ENCODE results near the gene IDH3B. TPM values are rescaled to one million over a fixed set of nuclear protein-coding genes. Genes with fewer than 3 reads are reported as not detected.

Gene IDH3B
- polyA plus RNA-seq, 1 experiment: 113 TPM

DNA sequence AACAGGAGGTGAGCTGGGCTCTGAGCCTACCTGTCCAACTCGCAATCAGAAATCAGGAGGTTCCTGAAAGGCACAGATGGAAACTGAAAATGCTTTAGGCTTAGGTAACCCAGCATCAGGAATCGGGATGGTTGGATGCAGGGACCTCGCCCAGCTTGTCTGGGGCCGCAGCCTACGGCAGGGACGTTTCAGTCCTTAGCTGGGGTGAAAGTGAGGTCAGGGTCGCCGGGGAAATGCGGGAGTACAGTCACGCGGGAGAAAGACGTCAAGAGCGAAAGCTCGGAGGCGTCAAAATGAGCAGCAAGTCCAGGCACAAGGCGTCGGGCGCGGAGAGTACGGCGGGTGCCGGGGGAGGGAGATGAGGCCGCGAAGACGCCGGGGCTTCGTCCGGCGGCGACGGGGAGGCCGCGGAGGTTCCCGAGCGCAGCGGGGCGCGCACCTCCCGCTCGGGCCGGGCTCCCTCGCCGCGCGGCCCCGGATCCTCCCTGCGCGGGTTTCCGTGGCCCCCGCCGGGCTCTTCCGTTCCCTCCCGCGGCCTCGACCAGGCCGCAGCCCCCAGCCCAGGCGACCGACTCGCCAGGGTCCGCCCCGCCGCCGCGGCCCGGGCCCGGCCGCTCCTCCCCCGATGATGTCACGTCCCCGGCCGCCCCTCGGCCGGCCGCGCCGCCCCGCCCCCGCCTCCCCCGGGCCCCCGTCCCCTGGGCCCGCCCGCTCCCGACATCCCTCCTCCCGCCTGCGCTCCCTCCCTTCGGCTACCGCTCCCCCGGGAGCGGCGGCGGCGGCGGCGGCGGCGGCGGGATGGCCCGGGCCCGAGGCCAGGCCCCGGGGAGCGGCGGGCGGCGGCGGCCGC is 28.2 kb upstream of the IDH3B start, which contains the start of gene EBF4:
EBF4 (plus strand) TSS at position 745 of the 850 bp plus-strand sequence. CDS start 866 bp downstream, outside the sequence.
- H3K27me3 ChIP-seq (ENCODE audit: control insufficient read depth, insufficient read depth, low read length): peaks cover 69% of the 10 kb centered on the region
- H3K9me3 ChIP-seq (ENCODE audit: control insufficient read depth, insufficient read depth, low read length): peaks cover 5% of the 10 kb centered on the region; the same call in 1 of the 2 replicates
- ChIA-PET POLR2A (interaction anchor here (1.0 to 1.2 kb wide), 2 partner anchors 39 to 40 kb away, joined by 3 to 4 read pairs; partner anchors contain the start of gene NOP56), CTCF (no interaction called here)
- peak within 1 kb of the TSS; percentile 47 for H3K4me3 ChIP-seq (ENCODE audit: low read depth, low read length)
- no peak within 1 kb of the TSS for H3K27ac ChIP-seq (ENCODE audit: low read depth, low read length)
- TF ChIP-seq CTCF (IDR thresholded peaks at IDR 0.05; ENCODE audit: low read depth, low read length): no peak
- DNase-seq (ENCODE audit: low read depth, low spot score): no peak

- Histone ChIP-seq H3K27ac (ENCODE audit: low read depth, low read length) (no peak overlapping the region), H3K9me3 (ENCODE audit: control insufficient read depth, insufficient read depth, low read length) (peaks cover 5% of the 10 kb centered on the region; the same call in 1 of the 2 replicates), H3K4me3 (ENCODE audit: low read depth, low read length) (peak overlapping the region; percentile 47; the same call in 1 of the 2 replicates), H3K27me3 (ENCODE audit: control insufficient read depth, insufficient read depth, low read length) (peaks cover 67% of the 10 kb centered on the region)
- ChIA-PET POLR2A (interaction anchor here (1.0 kb wide), 1 partner anchor 39 kb away, joined by 3 read pairs; no protein-coding TSS in a partner anchor), CTCF (no interaction called here)
- no peak for TF ChIP-seq CTCF (IDR thresholded peaks at IDR 0.05; ENCODE audit: low read depth, low read length)
- DNase-seq (ENCODE audit: low read depth, low spot score): no peak
Observed at GRCh38 chr20:2691663-2692035, 27.6 kb upstream of the IDH3B start.

- CTCF ChIA-PET: no interaction called here
- POLR2A ChIA-PET: no interaction called here
- no peak overlapping the region for H3K27ac ChIP-seq (ENCODE audit: low read depth, low read length)
- TF ChIP-seq CTCF (IDR thresholded peaks at IDR 0.05; ENCODE audit: low read depth, low read length): no peak
- no peak overlapping the region for H3K4me3 ChIP-seq (ENCODE audit: low read depth, low read length)
- peaks cover 5% of the 10 kb centered on the region; the same call in 1 of the 2 replicates for H3K9me3 ChIP-seq (ENCODE audit: control insufficient read depth, insufficient read depth, low read length)
- DNase-seq (ENCODE audit: low read depth, low spot score): no peak
- H3K27me3 ChIP-seq (ENCODE audit: control insufficient read depth, insufficient read depth, low read length): peaks cover 64% of the 10 kb centered on the region
Observed at GRCh38 chr20:2691127-2691526, 27.1 kb upstream of the IDH3B start.

DNA sequence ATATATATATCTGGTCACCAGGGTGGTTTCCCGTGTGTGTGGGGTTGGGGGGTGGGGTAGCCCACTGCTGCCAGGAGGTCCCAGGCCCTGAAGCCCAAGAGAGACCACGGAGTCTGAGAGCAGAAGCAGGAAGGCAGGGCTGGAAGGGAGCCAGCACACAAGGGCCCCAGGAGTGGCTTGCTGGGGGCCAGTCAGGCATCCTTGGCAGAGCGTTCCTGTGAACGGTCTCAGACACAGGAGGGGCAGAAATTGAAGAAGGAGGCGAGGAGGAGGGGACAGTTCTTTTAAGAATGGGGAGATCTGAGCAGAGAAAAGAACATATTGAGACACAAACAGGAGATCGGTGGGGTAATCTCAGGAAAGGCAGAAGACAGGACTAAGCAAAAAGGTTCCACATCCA is 26.7 kb upstream of the IDH3B start:
- Histone ChIP-seq H3K4me3 (ENCODE audit: low read depth, low read length) (no peak overlapping the region), H3K9me3 (ENCODE audit: control insufficient read depth, insufficient read depth, low read length) (peaks cover 5% of the 10 kb centered on the region; the same call in 1 of the 2 replicates), H3K27me3 (ENCODE audit: control insufficient read depth, insufficient read depth, low read length) (peaks cover 60% of the 10 kb centered on the region), H3K27ac (ENCODE audit: low read depth, low read length) (no peak overlapping the region)
- ChIA-PET POLR2A (interaction anchor here (0.5 kb wide), 1 partner anchor 12 kb away, joined by 3 read pairs; no protein-coding TSS in a partner anchor), CTCF (no interaction called here)
- no peak for DNase-seq (ENCODE audit: low read depth, low spot score)
- no peak for TF ChIP-seq CTCF (IDR thresholded peaks at IDR 0.05; ENCODE audit: low read depth, low read length)

GRCh38 chr20:2690213-2690612 is 26.2 kb upstream of the IDH3B start:
- POLR2A ChIA-PET: interaction anchor here (0.5 kb wide), 1 partner anchor 12 kb away, joined by 3 read pairs; no protein-coding TSS in a partner anchor
- peaks cover 57% of the 10 kb centered on the region for H3K27me3 ChIP-seq (ENCODE audit: control insufficient read depth, insufficient read depth, low read length)
- CTCF ChIA-PET: interaction anchor here (1.2 kb wide), 1 partner anchor 311 kb away, joined by 4 read pairs; no protein-coding TSS in a partner anchor

More at GRCh38 chr20:2690213-2690612, 26.2 kb upstream of the IDH3B start:
- DNase-seq (ENCODE audit: low read depth, low spot score): no peak
- Histone ChIP-seq H3K27ac (ENCODE audit: low read depth, low read length) (no peak overlapping the region), H3K9me3 (ENCODE audit: control insufficient read depth, insufficient read depth, low read length) (peaks cover 5% of the 10 kb centered on the region; the same call in 1 of the 2 replicates), H3K4me3 (ENCODE audit: low read depth, low read length) (no peak overlapping the region)
- TF ChIP-seq CTCF (IDR thresholded peaks at IDR 0.05; ENCODE audit: low read depth, low read length): no peak
